K562 treated with DMSO at 1 percent for 4 hours (cell line): ENCODE results near the gene GSTK1. TPM values are rescaled to one million over a fixed set of nuclear protein-coding genes. Genes with fewer than 3 reads are reported as not detected.

Experiments
- total RNA-seq: library from RNA; unstranded; fragments of 300-600 nt; gene quantifications from 2 replicates; pipeline ENCODE4 v1.2.3, GENCODE V29; 2022; ENCODE audit not compliant: insufficient read depth

GSTK1 gene
- total RNA-seq = 165 and 185 TPM in 2 replicates

DNA sequence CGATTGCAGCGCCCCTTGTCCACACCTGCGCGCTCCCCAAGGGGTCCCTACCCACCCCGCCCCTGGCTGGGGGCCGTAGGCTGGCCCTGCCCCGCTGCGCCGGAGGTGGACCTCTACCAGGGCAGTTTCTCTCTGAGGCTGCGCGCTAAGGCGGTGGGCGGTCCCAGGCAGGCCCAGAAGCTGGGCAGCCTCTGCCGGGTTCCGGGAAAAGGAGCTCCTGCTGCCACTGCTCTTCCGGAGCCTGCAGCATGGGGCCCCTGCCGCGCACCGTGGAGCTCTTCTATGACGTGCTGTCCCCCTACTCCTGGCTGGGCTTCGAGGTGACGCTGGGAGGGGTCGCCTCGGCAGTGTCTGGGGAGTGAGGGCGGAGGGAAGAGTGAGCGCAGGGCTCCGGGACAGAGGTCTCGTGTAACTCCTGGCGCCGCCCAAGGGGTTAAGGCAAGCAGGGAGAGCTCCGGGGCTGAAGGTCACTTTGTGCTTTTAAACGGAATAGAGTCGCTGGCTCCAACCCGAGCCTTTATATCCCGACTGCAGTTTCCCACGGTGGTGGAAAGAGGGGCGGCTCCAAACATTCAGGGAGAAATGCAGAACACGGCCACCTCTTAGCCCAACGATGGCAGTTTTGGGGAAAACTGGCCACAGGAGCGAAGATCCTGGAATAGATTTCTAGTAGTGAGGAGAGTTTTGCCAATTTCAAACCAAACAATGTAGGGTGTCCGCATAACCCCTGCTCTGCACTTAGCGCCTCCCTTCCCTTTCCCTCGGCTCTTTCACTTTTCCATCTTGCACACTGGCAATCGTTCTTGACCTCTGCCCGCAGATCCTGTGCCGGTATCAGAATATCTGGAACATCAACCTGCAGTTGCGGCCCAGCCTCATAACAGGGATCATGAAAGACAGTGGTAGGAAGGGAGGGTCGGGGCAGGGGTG, at the start of gene GSTK1:
Gene GSTK1, plus strand, starts transcription at position 176 of the 930 bp plus-strand sequence. Its CDS starts 73 bp downstream, at position 249.

GRCh38 chr7:143221737-143222136, 41.5 kb upstream of the GSTK1 start, which contains the start of gene TAS2R40:
Gene TAS2R40 (plus strand): TSS chr7:143222037. CDS start chr7:143222079, 42 bp downstream.

DNA sequence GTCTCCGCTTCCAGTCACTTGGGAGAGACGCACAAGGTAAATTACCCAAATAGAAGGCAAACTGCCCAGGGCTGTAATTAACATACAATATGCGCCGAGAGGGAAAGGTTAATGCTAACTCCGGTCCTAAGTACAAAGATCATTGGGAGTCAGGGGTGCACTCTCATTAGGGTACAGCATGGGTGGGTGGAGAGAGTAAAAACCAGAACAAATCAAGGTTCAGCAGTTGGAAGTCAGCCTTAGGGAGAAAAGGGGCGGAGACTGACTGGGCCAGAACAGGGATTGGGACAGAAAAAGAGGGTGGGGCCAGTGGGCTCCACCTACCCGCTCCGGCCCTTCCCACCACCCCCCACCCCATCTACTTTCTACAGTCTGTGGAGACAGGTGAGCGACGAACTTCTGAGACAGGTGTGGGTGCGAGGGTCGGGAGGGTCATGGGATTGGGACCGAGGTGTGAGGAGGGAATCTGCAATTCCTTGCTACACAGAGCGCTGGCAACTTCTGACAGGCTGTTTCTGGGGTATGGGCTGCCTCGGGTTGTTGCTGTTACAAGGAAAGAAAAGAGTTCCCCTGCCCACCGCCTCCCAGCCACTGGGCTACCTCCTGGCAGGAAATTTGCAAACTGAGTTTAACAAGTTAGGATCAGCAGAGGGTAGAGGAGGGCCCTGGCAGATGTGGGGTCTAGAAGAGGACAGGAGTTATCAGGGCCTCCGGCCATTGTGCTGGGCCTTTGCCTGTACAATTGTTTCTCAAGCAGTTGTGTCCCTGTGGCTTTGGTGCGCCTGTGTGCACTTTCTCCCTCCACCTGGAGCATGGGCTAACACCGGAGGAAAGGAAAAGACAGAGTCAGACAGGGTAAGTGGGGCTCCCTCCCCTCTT, 21.6 kb downstream of the GSTK1 start, which contains the start of gene TMEM139:
Gene TMEM139, plus strand, starts transcription at position 368 of the 879 bp plus-strand sequence. CDS start 1,000 bp downstream, outside the sequence.

DNA sequence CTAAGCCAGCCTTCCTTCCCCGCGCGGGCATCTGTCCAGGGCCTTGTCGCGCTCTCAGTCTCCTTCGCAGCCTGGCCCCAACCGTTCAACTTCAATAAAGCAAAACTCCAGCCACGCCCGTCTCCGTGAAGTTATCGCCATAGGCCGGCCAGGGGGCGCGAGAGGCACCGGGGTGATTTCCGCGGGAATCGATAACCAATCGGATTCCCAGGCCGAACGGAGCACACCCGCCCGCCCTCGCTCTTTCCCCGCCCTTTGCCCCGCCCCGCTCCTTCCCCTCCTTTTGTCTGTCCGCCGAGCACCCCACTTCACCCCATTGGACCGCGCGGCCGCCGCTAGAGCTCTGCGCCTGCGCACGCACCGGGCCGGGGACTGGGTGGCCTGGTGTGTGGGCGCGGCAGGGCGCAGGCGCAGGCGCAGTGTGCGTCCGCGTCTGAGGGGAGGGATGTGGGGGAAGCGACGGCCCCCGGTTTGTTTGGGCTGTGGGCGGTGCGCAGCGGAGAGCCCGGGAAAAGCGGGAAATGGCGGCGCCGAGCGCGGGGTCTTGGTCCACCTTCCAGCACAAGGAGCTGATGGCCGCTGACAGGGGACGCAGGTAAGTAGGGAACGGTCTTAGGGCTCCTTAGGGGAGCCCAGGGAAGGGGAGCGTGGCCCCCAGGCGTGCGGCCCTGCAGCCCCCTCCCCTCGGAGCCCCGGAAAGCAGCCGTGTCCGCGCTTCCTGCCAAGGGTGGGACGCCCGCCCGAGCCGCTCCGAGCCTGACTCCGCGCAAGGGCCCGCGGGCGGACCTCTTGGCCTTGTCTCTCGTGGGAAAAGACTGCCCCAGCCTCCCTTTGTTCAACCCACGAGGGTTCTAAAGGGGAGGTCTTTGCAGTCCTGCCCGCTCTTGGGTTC, 24.9 kb downstream of the GSTK1 start, which contains the start of gene CASP2:
Gene CASP2, plus strand, starts transcription at position 417 of the 892 bp plus-strand sequence. Its CDS starts 105 bp downstream, at position 522.

DNA sequence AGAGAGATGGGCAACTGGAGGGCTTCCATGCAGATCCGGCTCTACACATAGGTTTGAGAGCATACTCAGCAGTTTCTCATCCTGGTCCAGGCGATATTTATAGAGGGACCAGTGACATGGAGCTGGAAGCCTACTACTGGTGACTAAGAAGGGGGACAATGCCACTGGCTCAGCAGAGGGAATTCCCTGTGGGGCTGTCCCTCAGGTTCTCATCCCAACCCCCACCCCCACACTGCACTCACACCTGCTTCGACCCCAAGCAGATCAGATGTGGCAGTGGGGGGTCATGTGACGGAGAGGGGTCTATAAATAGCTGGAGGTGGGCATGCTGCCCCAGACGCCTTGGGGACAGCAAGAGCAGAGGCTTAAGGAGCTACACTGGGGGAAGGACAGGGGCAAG, 52.5 kb downstream of the GSTK1 start, which contains the start of gene CLCN1:
Gene CLCN1, plus strand, starts transcription at position 336 of the 400 bp plus-strand sequence. CDS start 102 bp downstream, outside the sequence.

Other genes with a start within 250 kb of the GSTK1 start
- gene OR9A2, start 236.3 kb upstream of the GSTK1 start, total RNA-seq = not detected in 2 replicates
- not detected in 2 replicates for gene OR6V1, start 211.1 kb upstream of the GSTK1 start, total RNA-seq
- not detected in 2 replicates for gene PIP, start 131.4 kb upstream of the GSTK1 start, total RNA-seq
- gene TAS2R39, start 80.0 kb upstream of the GSTK1 start, total RNA-seq = not detected in 2 replicates
- not detected in 2 replicates for gene TAS2R40, start 41.4 kb upstream of the GSTK1 start, total RNA-seq
- gene TMEM139, start 21.5 kb downstream of the GSTK1 start, total RNA-seq = not detected in 2 replicates
- gene CASP2, start 24.9 kb downstream of the GSTK1 start, total RNA-seq = 18.3 and 27.4 TPM in 2 replicates
- gene CLCN1, start 52.7 kb downstream of the GSTK1 start, total RNA-seq = 0.37 TPM in 1 of 2 replicates, not detected in the other
- gene FAM131B, start 99.3 kb downstream of the GSTK1 start, total RNA-seq = not detected in 2 replicates
- 103 and 111 TPM in 2 replicates for gene ZYX, start 117.9 kb downstream of the GSTK1 start, total RNA-seq
- not detected in 2 replicates for gene EPHA1, start 145.4 kb downstream of the GSTK1 start, total RNA-seq
- not detected in 2 replicates for gene TAS2R60, start 180.0 kb downstream of the GSTK1 start, total RNA-seq
- not detected in 2 replicates for gene TAS2R41, start 214.4 kb downstream of the GSTK1 start, total RNA-seq